ENCODE results near the gene TOGARAM2.

DNA sequence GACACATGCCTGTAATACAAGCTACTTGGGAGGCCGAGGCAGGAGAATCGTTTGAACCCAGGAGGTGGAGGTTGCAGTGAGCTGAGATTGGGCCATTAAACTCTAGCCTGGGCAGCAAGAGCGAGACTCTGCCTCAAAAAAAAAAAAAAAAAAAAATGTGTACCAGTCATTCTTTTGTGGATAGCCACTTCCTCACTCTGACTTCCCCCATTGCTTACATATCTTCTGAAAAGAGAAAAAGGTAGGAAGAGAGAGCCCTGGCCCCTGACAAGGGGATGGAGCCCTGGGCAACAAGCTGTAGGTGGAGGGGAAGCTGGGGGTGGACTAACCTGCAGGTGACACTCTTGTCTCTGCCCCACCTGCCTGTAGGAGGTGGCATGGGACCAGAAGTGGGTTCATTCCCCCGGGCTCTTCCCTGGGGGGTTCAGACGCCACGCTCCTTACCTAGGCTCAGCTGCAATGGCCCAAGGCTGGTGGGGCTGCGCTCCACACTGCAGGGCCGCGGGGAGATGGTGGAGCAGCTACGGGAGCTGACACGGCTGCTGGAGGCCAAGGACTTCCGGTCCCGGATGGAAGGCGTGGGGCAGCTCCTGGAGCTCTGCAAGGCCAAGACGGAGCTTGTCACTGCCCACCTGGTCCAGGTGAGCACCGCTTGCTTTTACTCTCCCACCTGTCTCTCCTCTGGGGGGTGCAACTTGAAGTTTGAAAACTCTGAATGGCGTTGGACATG lies 54.1 kb downstream of the TOGARAM2 start:
- TF ChIP-seq EP300 (IDR thresholded peaks at IDR 0.05) (no peak), POLR2AphosphoS5 (IDR thresholded peaks at IDR 0.05) (no peak), POLR2A (IDR thresholded peaks at IDR 0.05) (no peak)
- TF ChIP-seq, protein P1, sequence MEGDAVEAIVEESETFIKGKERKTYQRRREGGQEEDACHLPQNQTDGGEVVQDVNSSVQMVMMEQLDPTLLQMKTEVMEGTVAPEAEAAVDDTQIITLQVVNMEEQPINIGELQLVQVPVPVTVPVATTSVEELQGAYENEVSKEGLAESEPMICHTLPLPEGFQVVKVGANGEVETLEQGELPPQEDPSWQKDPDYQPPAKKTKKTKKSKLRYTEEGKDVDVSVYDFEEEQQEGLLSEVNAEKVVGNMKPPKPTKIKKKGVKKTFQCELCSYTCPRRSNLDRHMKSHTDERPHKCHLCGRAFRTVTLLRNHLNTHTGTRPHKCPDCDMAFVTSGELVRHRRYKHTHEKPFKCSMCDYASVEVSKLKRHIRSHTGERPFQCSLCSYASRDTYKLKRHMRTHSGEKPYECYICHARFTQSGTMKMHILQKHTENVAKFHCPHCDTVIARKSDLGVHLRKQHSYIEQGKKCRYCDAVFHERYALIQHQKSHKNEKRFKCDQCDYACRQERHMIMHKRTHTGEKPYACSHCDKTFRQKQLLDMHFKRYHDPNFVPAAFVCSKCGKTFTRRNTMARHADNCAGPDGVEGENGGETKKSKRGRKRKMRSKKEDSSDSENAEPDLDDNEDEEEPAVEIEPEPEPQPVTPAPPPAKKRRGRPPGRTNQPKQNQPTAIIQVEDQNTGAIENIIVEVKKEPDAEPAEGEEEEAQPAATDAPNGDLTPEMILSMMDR (IDR thresholded peaks at IDR 0.05), result no peak
